GM21619 (cell line): ENCODE results near the gene RO60.
A peak's percentile ranks its signal among the peaks of the same experiment; 100 is the strongest.

Source experiments
- ATAC-seq: cut with Tn5 transposase; IDR thresholded peaks from one replicate; pipeline ENCODE4 v1.9.1; 2021; ENCODE audit not compliant: unreplicated experiment

RO60 gene

GRCh38 chr1:193060406-193060805, 994 bp downstream of the RO60 start:
- no peak for ATAC-seq

GRCh38 chr1:193060938-193061337, 1.5 kb downstream of the RO60 start:
- ATAC-seq = no peak

GRCh38 chr1:193062698-193063463, 3.5 kb downstream of the RO60 start:
- ATAC-seq = no peak

GRCh38 chr1:193065954-193066353, 6.5 kb downstream of the RO60 start:
- no peak for ATAC-seq

- no peak for ATAC-seq
These were observed 7.2 kb downstream of the RO60 start for GRCh38 chr1:193066606-193067005.

- ATAC-seq = no peak
These were observed 8.6 kb downstream of the RO60 start for GRCh38 chr1:193068013-193068412.

GRCh38 chr1:193069748-193070385, 10.5 kb downstream of the RO60 start:
- ATAC-seq = no peak

- peak; percentile 43 for ATAC-seq
These were observed 11.0 kb downstream of the RO60 start for GRCh38 chr1:193070386-193070753.

GRCh38 chr1:193070942-193071341, 11.5 kb downstream of the RO60 start:
- peak; percentile 69 for ATAC-seq

- no peak for ATAC-seq
These were observed 18.6 kb downstream of the RO60 start for GRCh38 chr1:193077991-193078390.

GRCh38 chr1:193079187-193079586, 19.8 kb downstream of the RO60 start:
- no peak for ATAC-seq

GRCh38 chr1:193083365-193084088, 24.1 kb downstream of the RO60 start:
- ATAC-seq = peak; percentile 98

- ATAC-seq = no peak
These were observed 25.9 kb downstream of the RO60 start for GRCh38 chr1:193085263-193085662.

- ATAC-seq = no peak
These were observed 26.9 kb downstream of the RO60 start for GRCh38 chr1:193086342-193086741.

- no peak for ATAC-seq
These were observed 28.5 kb downstream of the RO60 start for GRCh38 chr1:193087893-193088292.

- ATAC-seq = no peak
These were observed 31.5 kb downstream of the RO60 start for GRCh38 chr1:193090865-193091264.

- no peak for ATAC-seq
These were observed 34.7 kb downstream of the RO60 start for GRCh38 chr1:193094112-193094511.

GRCh38 chr1:193102662-193103061, 43.2 kb downstream of the RO60 start:
- no peak for ATAC-seq

- ATAC-seq = no peak
These were observed 44.5 kb downstream of the RO60 start for GRCh38 chr1:193103759-193104501.

- ATAC-seq = peak; percentile 29
These were observed 45.1 kb downstream of the RO60 start for GRCh38 chr1:193104502-193104906.
